ENCODE measurements around the gene FAAP100. TPM values are rescaled to one million over a fixed set of nuclear protein-coding genes. Genes with fewer than 3 reads are reported as not detected.

Gene FAAP100
- total RNA-seq, 1 experiment from 2014 or later = 54.7 TPM

DNA sequence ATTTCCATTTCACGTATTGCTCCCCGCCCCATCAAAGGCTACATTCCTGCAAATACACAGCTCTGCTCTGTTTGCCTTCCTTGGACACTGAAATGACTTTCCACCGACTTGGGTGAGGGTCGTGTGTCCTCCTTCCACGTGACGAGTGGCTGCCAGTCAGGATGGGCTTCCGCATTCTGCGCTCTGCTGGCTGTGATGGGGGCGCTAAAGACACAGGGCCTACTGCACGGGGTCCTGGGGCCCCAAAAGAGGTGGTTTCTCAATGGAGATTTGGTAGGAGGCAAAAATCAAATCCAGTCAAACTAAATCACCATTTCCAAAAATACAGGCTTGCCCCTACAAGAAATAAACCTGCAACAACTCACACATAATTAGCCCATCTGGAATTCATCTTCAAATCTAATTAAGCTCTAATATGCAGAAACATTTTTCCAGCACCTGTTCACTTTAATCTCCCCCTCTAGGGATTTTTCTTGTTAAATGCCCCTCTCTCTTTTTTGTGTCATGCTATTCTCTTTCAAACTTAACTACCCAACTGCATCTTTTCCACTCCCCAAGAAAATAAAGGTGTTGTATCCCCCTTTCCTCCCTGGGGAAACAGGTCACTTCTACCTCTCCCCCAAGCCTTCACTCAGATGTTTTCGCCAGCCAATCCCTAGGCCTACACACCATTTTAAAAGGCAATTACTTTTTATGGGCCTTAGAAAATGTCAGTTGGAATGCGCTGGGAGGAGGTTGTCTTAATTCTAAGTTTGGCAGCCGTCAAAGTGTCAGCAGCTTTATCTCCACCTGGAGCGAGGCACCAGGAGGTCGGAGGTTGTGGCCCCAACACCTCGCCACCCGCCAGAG is 21.9 kb upstream of the FAAP100 start (continued):
- TF ChIP-seq, protein P1, sequence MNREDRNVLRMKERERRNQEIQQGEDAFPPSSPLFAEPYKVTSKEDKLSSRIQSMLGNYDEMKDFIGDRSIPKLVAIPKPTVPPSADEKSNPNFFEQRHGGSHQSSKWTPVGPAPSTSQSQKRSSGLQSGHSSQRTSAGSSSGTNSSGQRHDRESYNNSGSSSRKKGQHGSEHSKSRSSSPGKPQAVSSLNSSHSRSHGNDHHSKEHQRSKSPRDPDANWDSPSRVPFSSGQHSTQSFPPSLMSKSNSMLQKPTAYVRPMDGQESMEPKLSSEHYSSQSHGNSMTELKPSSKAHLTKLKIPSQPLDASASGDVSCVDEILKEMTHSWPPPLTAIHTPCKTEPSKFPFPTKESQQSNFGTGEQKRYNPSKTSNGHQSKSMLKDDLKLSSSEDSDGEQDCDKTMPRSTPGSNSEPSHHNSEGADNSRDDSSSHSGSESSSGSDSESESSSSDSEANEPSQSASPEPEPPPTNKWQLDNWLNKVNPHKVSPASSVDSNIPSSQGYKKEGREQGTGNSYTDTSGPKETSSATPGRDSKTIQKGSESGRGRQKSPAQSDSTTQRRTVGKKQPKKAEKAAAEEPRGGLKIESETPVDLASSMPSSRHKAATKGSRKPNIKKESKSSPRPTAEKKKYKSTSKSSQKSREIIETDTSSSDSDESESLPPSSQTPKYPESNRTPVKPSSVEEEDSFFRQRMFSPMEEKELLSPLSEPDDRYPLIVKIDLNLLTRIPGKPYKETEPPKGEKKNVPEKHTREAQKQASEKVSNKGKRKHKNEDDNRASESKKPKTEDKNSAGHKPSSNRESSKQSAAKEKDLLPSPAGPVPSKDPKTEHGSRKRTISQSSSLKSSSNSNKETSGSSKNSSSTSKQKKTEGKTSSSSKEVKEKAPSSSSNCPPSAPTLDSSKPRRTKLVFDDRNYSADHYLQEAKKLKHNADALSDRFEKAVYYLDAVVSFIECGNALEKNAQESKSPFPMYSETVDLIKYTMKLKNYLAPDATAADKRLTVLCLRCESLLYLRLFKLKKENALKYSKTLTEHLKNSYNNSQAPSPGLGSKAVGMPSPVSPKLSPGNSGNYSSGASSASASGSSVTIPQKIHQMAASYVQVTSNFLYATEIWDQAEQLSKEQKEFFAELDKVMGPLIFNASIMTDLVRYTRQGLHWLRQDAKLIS (CRISPR knock-in tag; IDR thresholded peaks at IDR 0.05; ENCODE audit: borderline replicate concordance) = no peak

DNA sequence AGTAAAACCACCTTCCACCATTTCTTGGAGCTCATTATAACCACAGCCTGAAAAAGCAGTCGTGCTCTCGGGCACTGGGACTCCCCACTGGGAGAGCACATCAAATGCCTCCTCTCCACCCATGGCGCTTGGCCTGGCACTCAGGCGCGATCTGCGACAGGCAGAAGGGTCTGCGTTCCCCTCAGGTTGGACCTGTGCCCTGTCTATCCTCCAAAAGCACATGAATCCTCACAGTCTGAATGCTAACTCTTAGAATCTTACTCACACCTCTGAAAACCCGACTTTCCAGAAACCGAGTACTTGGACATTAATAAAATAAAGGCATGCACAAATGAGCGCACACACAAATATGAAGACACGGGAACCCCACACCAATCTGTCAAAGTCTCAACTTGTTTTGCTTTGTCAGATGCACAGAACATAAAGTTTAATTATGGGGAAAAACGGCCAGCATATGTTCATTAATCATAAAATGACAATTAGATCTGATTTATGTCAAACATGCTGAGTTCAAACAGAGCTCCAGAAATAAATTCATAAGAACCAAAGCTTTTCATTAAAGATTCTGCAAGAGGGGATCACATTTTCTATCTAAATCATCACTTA is 20.5 kb upstream of the FAAP100 start:
- CTCF ChIA-PET = no interaction called here
- H3K27me3 Mint-ChIP-seq (ENCODE audit: low read depth) = no peaks in the 10 kb centered on the region
- DNase-seq (ENCODE audit: low spot score) (no peak), ATAC-seq (no peak)
- H3K4me1 Mint-ChIP-seq = no peaks in the 10 kb centered on the region
- H3K27ac Mint-ChIP-seq = 0 out of 2 replicates have a peak overlapping the region, but pooled peaks have one; percentile 41
- H3K4me3 Mint-ChIP-seq = no peak overlapping the region
- H3K36me3 Mint-ChIP-seq = peaks cover 49% of the 10 kb centered on the region
- POLR2A ChIA-PET = no interaction called here
- H3K9me3 Mint-ChIP-seq = no peaks in the 10 kb centered on the region
- TF ChIP-seq SP1 (CRISPR knock-in tag; conservative IDR thresholded peaks at IDR 0.05) = no peak
- no peak for TF ChIP-seq ZNF317 (CRISPR knock-in tag; IDR thresholded peaks at IDR 0.05; ENCODE audit: borderline replicate concordance, low read depth)
- TF ChIP-seq TCF7 (CRISPR knock-in tag; IDR thresholded peaks at IDR 0.05; ENCODE audit: low read depth) = no peak
- TF ChIP-seq, protein P2, sequence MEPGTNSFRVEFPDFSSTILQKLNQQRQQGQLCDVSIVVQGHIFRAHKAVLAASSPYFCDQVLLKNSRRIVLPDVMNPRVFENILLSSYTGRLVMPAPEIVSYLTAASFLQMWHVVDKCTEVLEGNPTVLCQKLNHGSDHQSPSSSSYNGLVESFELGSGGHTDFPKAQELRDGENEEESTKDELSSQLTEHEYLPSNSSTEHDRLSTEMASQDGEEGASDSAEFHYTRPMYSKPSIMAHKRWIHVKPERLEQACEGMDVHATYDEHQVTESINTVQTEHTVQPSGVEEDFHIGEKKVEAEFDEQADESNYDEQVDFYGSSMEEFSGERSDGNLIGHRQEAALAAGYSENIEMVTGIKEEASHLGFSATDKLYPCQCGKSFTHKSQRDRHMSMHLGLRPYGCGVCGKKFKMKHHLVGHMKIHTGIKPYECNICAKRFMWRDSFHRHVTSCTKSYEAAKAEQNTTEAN (CRISPR knock-in tag; IDR thresholded peaks at IDR 0.05) = no peak
- no peak for TF ChIP-seq ZNF671 (CRISPR knock-in tag; IDR thresholded peaks at IDR 0.05)
- TF ChIP-seq, protein P3, sequence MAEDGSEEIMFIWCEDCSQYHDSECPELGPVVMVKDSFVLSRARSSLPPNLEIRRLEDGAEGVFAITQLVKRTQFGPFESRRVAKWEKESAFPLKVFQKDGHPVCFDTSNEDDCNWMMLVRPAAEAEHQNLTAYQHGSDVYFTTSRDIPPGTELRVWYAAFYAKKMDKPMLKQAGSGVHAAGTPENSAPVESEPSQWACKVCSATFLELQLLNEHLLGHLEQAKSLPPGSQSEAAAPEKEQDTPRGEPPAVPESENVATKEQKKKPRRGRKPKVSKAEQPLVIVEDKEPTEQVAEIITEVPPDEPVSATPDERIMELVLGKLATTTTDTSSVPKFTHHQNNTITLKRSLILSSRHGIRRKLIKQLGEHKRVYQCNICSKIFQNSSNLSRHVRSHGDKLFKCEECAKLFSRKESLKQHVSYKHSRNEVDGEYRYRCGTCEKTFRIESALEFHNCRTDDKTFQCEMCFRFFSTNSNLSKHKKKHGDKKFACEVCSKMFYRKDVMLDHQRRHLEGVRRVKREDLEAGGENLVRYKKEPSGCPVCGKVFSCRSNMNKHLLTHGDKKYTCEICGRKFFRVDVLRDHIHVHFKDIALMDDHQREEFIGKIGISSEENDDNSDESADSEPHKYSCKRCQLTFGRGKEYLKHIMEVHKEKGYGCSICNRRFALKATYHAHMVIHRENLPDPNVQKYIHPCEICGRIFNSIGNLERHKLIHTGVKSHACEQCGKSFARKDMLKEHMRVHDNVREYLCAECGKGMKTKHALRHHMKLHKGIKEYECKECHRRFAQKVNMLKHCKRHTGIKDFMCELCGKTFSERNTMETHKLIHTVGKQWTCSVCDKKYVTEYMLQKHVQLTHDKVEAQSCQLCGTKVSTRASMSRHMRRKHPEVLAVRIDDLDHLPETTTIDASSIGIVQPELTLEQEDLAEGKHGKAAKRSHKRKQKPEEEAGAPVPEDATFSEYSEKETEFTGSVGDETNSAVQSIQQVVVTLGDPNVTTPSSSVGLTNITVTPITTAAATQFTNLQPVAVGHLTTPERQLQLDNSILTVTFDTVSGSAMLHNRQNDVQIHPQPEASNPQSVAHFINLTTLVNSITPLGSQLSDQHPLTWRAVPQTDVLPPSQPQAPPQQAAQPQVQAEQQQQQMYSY (CRISPR knock-in tag; IDR thresholded peaks at IDR 0.05) = no peak
- no peak for TF ChIP-seq MYBL2 (CRISPR knock-in tag; IDR thresholded peaks at IDR 0.05)
- TF ChIP-seq, protein P4, sequence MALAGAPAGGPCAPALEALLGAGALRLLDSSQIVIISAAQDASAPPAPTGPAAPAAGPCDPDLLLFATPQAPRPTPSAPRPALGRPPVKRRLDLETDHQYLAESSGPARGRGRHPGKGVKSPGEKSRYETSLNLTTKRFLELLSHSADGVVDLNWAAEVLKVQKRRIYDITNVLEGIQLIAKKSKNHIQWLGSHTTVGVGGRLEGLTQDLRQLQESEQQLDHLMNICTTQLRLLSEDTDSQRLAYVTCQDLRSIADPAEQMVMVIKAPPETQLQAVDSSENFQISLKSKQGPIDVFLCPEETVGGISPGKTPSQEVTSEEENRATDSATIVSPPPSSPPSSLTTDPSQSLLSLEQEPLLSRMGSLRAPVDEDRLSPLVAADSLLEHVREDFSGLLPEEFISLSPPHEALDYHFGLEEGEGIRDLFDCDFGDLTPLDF (CRISPR knock-in tag; IDR thresholded peaks at IDR 0.05) = no peak
- TF ChIP-seq, protein P5, sequence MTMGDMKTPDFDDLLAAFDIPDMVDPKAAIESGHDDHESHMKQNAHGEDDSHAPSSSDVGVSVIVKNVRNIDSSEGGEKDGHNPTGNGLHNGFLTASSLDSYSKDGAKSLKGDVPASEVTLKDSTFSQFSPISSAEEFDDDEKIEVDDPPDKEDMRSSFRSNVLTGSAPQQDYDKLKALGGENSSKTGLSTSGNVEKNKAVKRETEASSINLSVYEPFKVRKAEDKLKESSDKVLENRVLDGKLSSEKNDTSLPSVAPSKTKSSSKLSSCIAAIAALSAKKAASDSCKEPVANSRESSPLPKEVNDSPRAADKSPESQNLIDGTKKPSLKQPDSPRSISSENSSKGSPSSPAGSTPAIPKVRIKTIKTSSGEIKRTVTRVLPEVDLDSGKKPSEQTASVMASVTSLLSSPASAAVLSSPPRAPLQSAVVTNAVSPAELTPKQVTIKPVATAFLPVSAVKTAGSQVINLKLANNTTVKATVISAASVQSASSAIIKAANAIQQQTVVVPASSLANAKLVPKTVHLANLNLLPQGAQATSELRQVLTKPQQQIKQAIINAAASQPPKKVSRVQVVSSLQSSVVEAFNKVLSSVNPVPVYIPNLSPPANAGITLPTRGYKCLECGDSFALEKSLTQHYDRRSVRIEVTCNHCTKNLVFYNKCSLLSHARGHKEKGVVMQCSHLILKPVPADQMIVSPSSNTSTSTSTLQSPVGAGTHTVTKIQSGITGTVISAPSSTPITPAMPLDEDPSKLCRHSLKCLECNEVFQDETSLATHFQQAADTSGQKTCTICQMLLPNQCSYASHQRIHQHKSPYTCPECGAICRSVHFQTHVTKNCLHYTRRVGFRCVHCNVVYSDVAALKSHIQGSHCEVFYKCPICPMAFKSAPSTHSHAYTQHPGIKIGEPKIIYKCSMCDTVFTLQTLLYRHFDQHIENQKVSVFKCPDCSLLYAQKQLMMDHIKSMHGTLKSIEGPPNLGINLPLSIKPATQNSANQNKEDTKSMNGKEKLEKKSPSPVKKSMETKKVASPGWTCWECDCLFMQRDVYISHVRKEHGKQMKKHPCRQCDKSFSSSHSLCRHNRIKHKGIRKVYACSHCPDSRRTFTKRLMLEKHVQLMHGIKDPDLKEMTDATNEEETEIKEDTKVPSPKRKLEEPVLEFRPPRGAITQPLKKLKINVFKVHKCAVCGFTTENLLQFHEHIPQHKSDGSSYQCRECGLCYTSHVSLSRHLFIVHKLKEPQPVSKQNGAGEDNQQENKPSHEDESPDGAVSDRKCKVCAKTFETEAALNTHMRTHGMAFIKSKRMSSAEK (CRISPR knock-in tag; IDR thresholded peaks at IDR 0.05; ENCODE audit: borderline replicate concordance) = no peak
- TF ChIP-seq ELF4 (CRISPR knock-in tag; IDR thresholded peaks at IDR 0.05; ENCODE audit: low read depth) = no peak
- TF ChIP-seq, protein P6, sequence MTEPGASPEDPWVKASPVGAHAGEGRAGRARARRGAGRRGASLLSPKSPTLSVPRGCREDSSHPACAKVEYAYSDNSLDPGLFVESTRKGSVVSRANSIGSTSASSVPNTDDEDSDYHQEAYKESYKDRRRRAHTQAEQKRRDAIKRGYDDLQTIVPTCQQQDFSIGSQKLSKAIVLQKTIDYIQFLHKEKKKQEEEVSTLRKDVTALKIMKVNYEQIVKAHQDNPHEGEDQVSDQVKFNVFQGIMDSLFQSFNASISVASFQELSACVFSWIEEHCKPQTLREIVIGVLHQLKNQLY (CRISPR knock-in tag; IDR thresholded peaks at IDR 0.05) = no peak
- TF ChIP-seq, protein P7, sequence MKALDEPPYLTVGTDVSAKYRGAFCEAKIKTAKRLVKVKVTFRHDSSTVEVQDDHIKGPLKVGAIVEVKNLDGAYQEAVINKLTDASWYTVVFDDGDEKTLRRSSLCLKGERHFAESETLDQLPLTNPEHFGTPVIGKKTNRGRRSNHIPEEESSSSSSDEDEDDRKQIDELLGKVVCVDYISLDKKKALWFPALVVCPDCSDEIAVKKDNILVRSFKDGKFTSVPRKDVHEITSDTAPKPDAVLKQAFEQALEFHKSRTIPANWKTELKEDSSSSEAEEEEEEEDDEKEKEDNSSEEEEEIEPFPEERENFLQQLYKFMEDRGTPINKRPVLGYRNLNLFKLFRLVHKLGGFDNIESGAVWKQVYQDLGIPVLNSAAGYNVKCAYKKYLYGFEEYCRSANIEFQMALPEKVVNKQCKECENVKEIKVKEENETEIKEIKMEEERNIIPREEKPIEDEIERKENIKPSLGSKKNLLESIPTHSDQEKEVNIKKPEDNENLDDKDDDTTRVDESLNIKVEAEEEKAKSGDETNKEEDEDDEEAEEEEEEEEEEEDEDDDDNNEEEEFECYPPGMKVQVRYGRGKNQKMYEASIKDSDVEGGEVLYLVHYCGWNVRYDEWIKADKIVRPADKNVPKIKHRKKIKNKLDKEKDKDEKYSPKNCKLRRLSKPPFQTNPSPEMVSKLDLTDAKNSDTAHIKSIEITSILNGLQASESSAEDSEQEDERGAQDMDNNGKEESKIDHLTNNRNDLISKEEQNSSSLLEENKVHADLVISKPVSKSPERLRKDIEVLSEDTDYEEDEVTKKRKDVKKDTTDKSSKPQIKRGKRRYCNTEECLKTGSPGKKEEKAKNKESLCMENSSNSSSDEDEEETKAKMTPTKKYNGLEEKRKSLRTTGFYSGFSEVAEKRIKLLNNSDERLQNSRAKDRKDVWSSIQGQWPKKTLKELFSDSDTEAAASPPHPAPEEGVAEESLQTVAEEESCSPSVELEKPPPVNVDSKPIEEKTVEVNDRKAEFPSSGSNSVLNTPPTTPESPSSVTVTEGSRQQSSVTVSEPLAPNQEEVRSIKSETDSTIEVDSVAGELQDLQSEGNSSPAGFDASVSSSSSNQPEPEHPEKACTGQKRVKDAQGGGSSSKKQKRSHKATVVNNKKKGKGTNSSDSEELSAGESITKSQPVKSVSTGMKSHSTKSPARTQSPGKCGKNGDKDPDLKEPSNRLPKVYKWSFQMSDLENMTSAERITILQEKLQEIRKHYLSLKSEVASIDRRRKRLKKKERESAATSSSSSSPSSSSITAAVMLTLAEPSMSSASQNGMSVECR (CRISPR knock-in tag; IDR thresholded peaks at IDR 0.05; ENCODE audit: borderline replicate concordance) = no peak
